Lower lobe of right lung (tissue), 2 donors: ENCODE results near the gene ZNF343. TPM values are rescaled to one million over a fixed set of nuclear protein-coding genes. Genes with fewer than 3 reads are reported as not detected.
"Not testable (repeated sequence)": the region's sequence is repeated elsewhere in the genome, so short reads cannot be mapped to it uniquely, and the experiment has no call there.

ENCODE experiments used
- ATAC-seq, 2 donors: fragments of 200-7000 bp; cut with Tn5 transposase; one replicate each; pipeline ENCODE4 v1.9.1; 2020 to 2022; ENCODE audit warnings: mild to moderate bottlenecking in 2 of 2, moderate library complexity in 2 of 2
- DNase-seq: peaks from one replicate; pipeline ENCODE4 v3.0.0-alpha.2; 2020
- H3K27ac ChIP-seq: fragments of 200-600 bp; one replicate; pipeline ENCODE4 v1.8.0; 2022
- H3K27me3 ChIP-seq: fragments of 200-600 bp; one replicate; pipeline ENCODE4 v1.8.0; 2022; ENCODE audit warnings: low read depth
- H3K36me3 ChIP-seq: fragments of 200-600 bp; one replicate; pipeline ENCODE4 v1.8.0; 2022; ENCODE audit warnings: mild to moderate bottlenecking
- H3K4me1 ChIP-seq: fragments of 200-600 bp; one replicate; pipeline ENCODE4 v1.8.0; 2022
- H3K4me3 ChIP-seq: fragments of 200-600 bp; one replicate; pipeline ENCODE4 v1.8.0; 2022; ENCODE audit warnings: mild to moderate bottlenecking
- H3K9me3 ChIP-seq: fragments of 200-600 bp; one replicate; pipeline ENCODE4 v1.8.0; 2022
- CTCF ChIP-seq: fragments of 200-600 bp; IDR thresholded peaks from one replicate; pipeline ENCODE4 v1.8.0; 2022; ENCODE audit warnings: antibody characterized with exemption, mild to moderate bottlenecking
- intact Hi-C: fragments of 100-400 bp; cut with DNase I; formaldehyde crosslinking; loops from one replicate; pipeline ENCODE4 v1.11.0; 2022
- total RNA-seq: library from RNA; stranded (reverse); fragmentation: NEBNext Ultra II Directional; extraction: Animal tissue kit (Norgen Biotek cat#: 25700); gene quantifications from one replicate; pipeline ENCODE4 v1.2.1, GENCODE V29; 2021
- donor health status: DM: no; HTN: yes; CAD: no; lungs with severe emphysema.

Gene ZNF343
- total RNA-seq, 1 donor from 2014 or later, result 8.8 TPM

- DNase-seq, result no peak
- no peaks in the 10 kb centered on the region for H3K9me3 ChIP-seq
- no peaks in the 10 kb centered on the region for H3K27me3 ChIP-seq
- H3K4me1 ChIP-seq, result peaks cover 15% of the 10 kb centered on the region
- no peaks in the 10 kb centered on the region for H3K36me3 ChIP-seq
- no peak for ATAC-seq
- H3K27ac ChIP-seq, result no peak overlapping the region
- peak overlapping the region; percentile 88 for H3K4me3 ChIP-seq
- TF ChIP-seq CTCF, result no peak
- intact Hi-C loops, result no loop called here
Observed at GRCh38 chr20:2509794-2510193, 1.1 kb upstream of the ZNF343 start.

GRCh38 chr20:2509468-2509781, 710 bp upstream of the ZNF343 start:
- Histone ChIP-seq H3K4me3 (peak overlapping the region; percentile 88), H3K27ac (peak overlapping the region; percentile 89), H3K4me1 (peaks cover 15% of the 10 kb centered on the region), H3K36me3 (no peaks in the 10 kb centered on the region), H3K9me3 (no peaks in the 10 kb centered on the region), H3K27me3 (no peaks in the 10 kb centered on the region)
- TF ChIP-seq CTCF, result no peak
- ATAC-seq, result peak in 1 of 2 donors; percentile 47
- DNase-seq, result no peak
- intact Hi-C loops, result no loop called here

- no peak for TF ChIP-seq CTCF
- intact Hi-C loops, result no loop called here
- H3K36me3 ChIP-seq, result no peaks in the 10 kb centered on the region
- no peaks in the 10 kb centered on the region for H3K9me3 ChIP-seq
- ATAC-seq, result peak; percentile 56 to 59
- H3K27me3 ChIP-seq, result no peaks in the 10 kb centered on the region
- peak overlapping the region; percentile 89 for H3K27ac ChIP-seq
- H3K4me1 ChIP-seq, result peaks cover 15% of the 10 kb centered on the region
- no peak for DNase-seq
- H3K4me3 ChIP-seq, result peak overlapping the region; percentile 88
Observed at GRCh38 chr20:2507875-2508630, 662 bp downstream of the ZNF343 start.

GRCh38 chr20:2507464-2507863, 1.3 kb downstream of the ZNF343 start:
- DNase-seq, result no peak

GRCh38 chr20:2506426-2506825, 2.3 kb downstream of the ZNF343 start:
- intact Hi-C loops, result not testable (repeated sequence)

More at GRCh38 chr20:2507464-2507863, 1.3 kb downstream of the ZNF343 start:
- H3K4me3 ChIP-seq, result peak overlapping the region; percentile 88
- TF ChIP-seq CTCF, result no peak
- H3K27ac ChIP-seq, result no peak overlapping the region
- peaks cover 15% of the 10 kb centered on the region for H3K4me1 ChIP-seq
- no peaks in the 10 kb centered on the region for H3K9me3 ChIP-seq
- H3K36me3 ChIP-seq, result no peaks in the 10 kb centered on the region
- no peaks in the 10 kb centered on the region for H3K27me3 ChIP-seq
- intact Hi-C loops, result no loop called here
- no peak for ATAC-seq

GRCh38 chr20:2504803-2505202, 3.9 kb downstream of the ZNF343 start:
- intact Hi-C loops, H3K9me3 ChIP-seq, H3K27me3 ChIP-seq, ATAC-seq, H3K4me3 ChIP-seq, DNase-seq, H3K36me3 ChIP-seq, H3K27ac ChIP-seq: not testable (repeated sequence)
- peaks cover 15% of the 10 kb centered on the region for H3K4me1 ChIP-seq

More at GRCh38 chr20:2506426-2506825, 2.3 kb downstream of the ZNF343 start:
- H3K27ac ChIP-seq, H3K9me3 ChIP-seq, ATAC-seq, H3K4me3 ChIP-seq, H3K36me3 ChIP-seq, H3K27me3 ChIP-seq, DNase-seq: not testable (repeated sequence)
- H3K4me1 ChIP-seq, result peaks cover 15% of the 10 kb centered on the region

- H3K4me1 ChIP-seq, ATAC-seq, DNase-seq, H3K4me3 ChIP-seq, H3K27ac ChIP-seq, intact Hi-C loops, H3K9me3 ChIP-seq, H3K27me3 ChIP-seq: not testable (repeated sequence)
- peaks cover 25% of the 10 kb centered on the region for H3K36me3 ChIP-seq
Observed at GRCh38 chr20:2502808-2503384, 5.8 kb downstream of the ZNF343 start.
